K562 (cell line): ENCODE results near the gene SYNJ2. TPM values are rescaled to one million over a fixed set of nuclear protein-coding genes. Genes with fewer than 3 reads are reported as not detected.

Experiments
- ATAC-seq: fragments of 200-7000 bp; cut with Tn5 transposase; 3 replicates; pipeline ENCODE4 v1.9.1; 2020; ENCODE audit warnings: moderate library complexity
- BruUV-seq: library from RNA; stranded (reverse); fragments of 400-500 nt; replicated peaks from 2 replicates; lab custom pipeline; 2021; lab: Mats Ljungman, UMichigan
- CTCF ChIA-PET: fragments of 300-600 bp; formaldehyde crosslinking; extraction: SDS; loops from one replicate; lab custom pipeline; 2021; ENCODE audit warnings: low intra/inter-chr PET ratio; lab: Yijun Ruan, JAX
- POLR2A ChIA-PET: fragments of 300-600, 350-650 bp; sonication (Branson Sonifier 250); formaldehyde crosslinking; extraction: SDS; loops from one replicate; lab custom pipeline; 2021; ENCODE audit warnings: antibody characterized with exemption, inconsistent platforms; lab: Yijun Ruan, JAX
- DNase-seq, 4 experiments: peaks; one replicate each; pipeline versions ENCODE4 v3.0.0 to v3.0.0-alpha.2; 2011 to 2018; ENCODE audit warnings: low spot score in 3 of 4, mixed read lengths in 3 of 4; ENCODE audit errors: extremely low read depth in 1 of 4
- FAIRE-seq: peaks from 2 replicates; lab custom pipeline; 2011; peaks lifted over from hg19 to GRCh38; lab: Jason Lieb, UNC
- H2AFZ ChIP-seq: 2 replicates; pipeline ENCODE4 v1.6.0; 2011; ENCODE audit warnings: low read depth, low read length, control low read depth, inconsistent platforms
- H3K27ac ChIP-seq: fragments of 200-600 bp; 3 replicates; pipeline ENCODE4 v1.8.0; 2011; ENCODE audit warnings: low read depth, mild to moderate bottlenecking, control low read depth, inconsistent platforms, low read length, moderate library complexity, mixed read lengths; ENCODE audit errors: extremely low read depth
- H3K27me3 ChIP-seq, 2 experiments: fragments of 300-600 bp in 1 of 2; 2 replicates in 1 of 2; 3 replicates in 1 of 2; pipeline versions ENCODE4 v1.6.0 to v1.8.0; 2011; ENCODE audit warnings: inconsistent platforms in 2 of 2, low read length in 2 of 2, mild to moderate bottlenecking in 1 of 2, mixed read lengths in 1 of 2, moderate library complexity in 1 of 2; ENCODE audit not compliant: control insufficient read depth in 2 of 2, insufficient read depth in 2 of 2
- H3K36me3 ChIP-seq: fragments of 300-600 bp; 3 replicates; pipeline ENCODE4 v1.8.0; 2011; ENCODE audit warnings: mild to moderate bottlenecking, low read length, inconsistent platforms; ENCODE audit not compliant: control insufficient read depth, insufficient read depth
- H3K4me1 ChIP-seq, 2 experiments: fragments of 200-600 bp in 1 of 2; replicated peaks in 1 of 2; 2 replicates in 1 of 2; 3 replicates in 1 of 2; pipeline versions ENCODE4 v1.5.1 to v1.8.0; 2011; ENCODE audit warnings: inconsistent platforms in 2 of 2, low read length in 2 of 2, mild to moderate bottlenecking in 1 of 2, mixed read lengths in 1 of 2, moderate library complexity in 1 of 2; ENCODE audit not compliant: control insufficient read depth in 2 of 2, insufficient read depth in 2 of 2
- H3K4me2 ChIP-seq: 2 replicates; pipeline ENCODE4 v1.6.1; 2011; ENCODE audit warnings: low read length, control low read depth, inconsistent platforms, mixed read lengths; ENCODE audit not compliant: insufficient read depth
- H3K4me3 ChIP-seq: fragments of 200-600 bp; sonication (generic), shearing (Covaris generic); 2 replicates; pipeline ENCODE4 v1.5.1; 2016; ENCODE audit warnings: control low read depth, inconsistent platforms
- H3K79me2 ChIP-seq: fragments of 200-600 bp; 3 replicates; pipeline ENCODE4 v1.8.0; 2011; ENCODE audit warnings: low read length, inconsistent platforms; ENCODE audit not compliant: control insufficient read depth, insufficient read depth
- H3K9ac ChIP-seq, 2 experiments: 2 replicates each; pipeline versions ENCODE4 v1.6.0 to v1.6.1; 2011; ENCODE audit warnings: low read depth in 2 of 2, low read length in 2 of 2, control low read depth in 1 of 2, inconsistent platforms in 1 of 2, mild to moderate bottlenecking in 1 of 2, mixed read lengths in 1 of 2; ENCODE audit not compliant: insufficient read depth in 1 of 2
- H3K9me1 ChIP-seq: one replicate; pipeline ENCODE4 v1.6.0; 2011; ENCODE audit warnings: inconsistent platforms, mild to moderate bottlenecking, low read length, moderate library complexity; ENCODE audit not compliant: control insufficient read depth, insufficient read depth
- H3K9me3 ChIP-seq: replicated peaks from 2 replicates; pipeline ENCODE4 v1.5.1; 2011; ENCODE audit warnings: low read depth, low read length, inconsistent platforms; ENCODE audit not compliant: control insufficient read depth, insufficient read depth
- H4K20me1 ChIP-seq: replicated peaks from 2 replicates; pipeline ENCODE4 v1.6.1; 2011; ENCODE audit warnings: low read length, inconsistent platforms, mixed read lengths; ENCODE audit not compliant: control insufficient read depth, insufficient read depth
- MECOM ChIP-seq: fragments of 250-450 bp; sonication (Bioruptor Pico); IDR thresholded peaks from 2 replicates; pipeline ENCODE4 v1.8.0; 2022; ENCODE audit warnings: inconsistent platforms
- PTBP1 ChIP-seq: fragments of 200-400 bp; formaldehyde crosslinking; IDR thresholded peaks from 2 replicates; pipeline ENCODE4 v1.6.1; 2017; ENCODE audit warnings: low read depth, low read length
- PTTG1 ChIP-seq: fragments of 450-650 bp; IDR thresholded peaks from 2 replicates; pipeline ENCODE4 v1.6.1; 2016; ENCODE audit warnings: low read depth, mild to moderate bottlenecking, missing genetic modification characterization, missing compliant biosample characterization
- SP2 ChIP-seq: IDR thresholded peaks from 2 replicates; pipeline ENCODE4 v1.6.1; 2011; ENCODE audit warnings: mild to moderate bottlenecking, low read depth, low read length, moderate library complexity; ENCODE audit not compliant: poor library complexity, severe bottlenecking; ENCODE audit errors: extremely low read depth
- STAG1 ChIP-seq: sonication (generic); formaldehyde crosslinking; IDR thresholded peaks from 2 replicates; pipeline ENCODE4 v1.5.0; 2020; ENCODE audit warnings: missing genetic modification reagents, borderline replicate concordance
- ZC3H11A ChIP-seq: IDR thresholded peaks from 2 replicates; pipeline ENCODE4 v1.6.1; 2012; ENCODE audit warnings: low read depth, low read length, improper control_type of control experiment
- ZNF143 ChIP-seq: sonication (generic); formaldehyde crosslinking; IDR thresholded peaks from 2 replicates; pipeline ENCODE4 v1.9.0; 2022; ENCODE audit warnings: mild to moderate bottlenecking, missing genetic modification reagents
- ZNF740 ChIP-seq, 3 experiments: fragments of 200-800 bp in 1 of 3; sonication (Bioruptor generic) in 1 of 3; sonication (generic) in 1 of 3; formaldehyde crosslinking in 1 of 3; IDR thresholded peaks; 2 replicates each; pipeline versions ENCODE4 v1.6.1 to v1.8.0; 2016 to 2022; ENCODE audit warnings: mild to moderate bottlenecking in 2 of 3, missing compliant biosample characterization in 2 of 3, missing genetic modification characterization in 2 of 3, missing genetic modification reagents in 1 of 3
- WGBS: fragments of 100-300 bp; shearing (Covaris generic); methylation state at CpG from one replicate; pipeline ENCODE4 v1.1.6; 2016; ENCODE audit warnings: low coverage, mixed read lengths; ENCODE audit not compliant: insufficient coverage; ENCODE audit errors: missing lambda C conversion rate; 5-methylcytosine and 5-hydroxymethylcytosine counted together
- in situ Hi-C: fragments of 300-500 bp; cut with MboI; formaldehyde crosslinking; loops from 4 replicates; pipeline ENCODE4 v1.15.0; 2018; ENCODE audit warnings: inconsistent platforms, mixed read lengths
- intact Hi-C: fragments of 100-400 bp; cut with micrococcal nuclease; formaldehyde crosslinking; loops from 2 replicates; pipeline ENCODE4 v1.14.2; 2022
- polyA plus RNA-seq, 8 experiments: library from polyadenylated mRNA; depleted of rRNA in 4 of 8; stranded (reverse) in 5 of 8; unstranded in 3 of 8; fragments of >200 nt; fragmentation: Nextera tagmentation in 2 of 8; fragmentation: Illumina TruSeq in 1 of 8; extraction: Ambion mirVana in 2 of 8; extraction: Trizol in 1 of 8; gene quantifications; 2 replicates each; pipeline versions ENCODE4 v1.2.1 to v1.2.3, GENCODE V29; 2011 to 2014; ENCODE audit warnings: inconsistent platforms in 1 of 8, missing spikeins in 1 of 8
- total RNA-seq, 7 experiments: library from RNA; depleted of rRNA in 6 of 7; stranded (reverse); fragments of >200 nt in 6 of 7; fragmentation: Illumina TruSeq in 2 of 7; extraction: Trizol in 2 of 7; gene quantifications; 2 replicates each; pipeline versions ENCODE4 v1.2.1 to v1.2.3, GENCODE V29; 2011 to 2021; ENCODE audit warnings: low replicate concordance in 1 of 7

The SYNJ2 gene
- total and polyA plus RNA-seq, 9 of the 15 experiments (the other 6 are each of a cell fraction or from before 2014, with no cell fraction given) = 3.0 to 27.7 (median 17.8) TPM

DNA sequence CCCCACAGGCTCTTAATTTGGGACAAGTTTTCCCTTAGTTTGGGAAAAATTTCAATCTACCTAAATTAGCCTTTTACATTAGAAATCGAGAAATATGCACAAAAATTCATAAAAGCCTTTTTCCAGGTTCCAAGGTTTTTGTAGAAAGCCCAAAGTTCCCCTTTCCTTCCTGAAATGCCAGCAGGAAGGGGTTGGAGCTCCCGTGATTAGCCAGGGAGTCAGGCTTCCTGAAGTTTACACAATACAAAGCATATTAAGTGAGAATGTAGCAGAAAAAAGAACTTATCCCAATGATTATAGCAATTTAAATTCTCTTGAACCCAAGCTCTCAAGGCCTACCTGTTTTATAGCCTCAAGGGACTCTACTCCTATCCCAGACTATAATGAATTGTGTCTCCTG, 39.1 kb downstream of the SYNJ2 start:
- H3K4me3 ChIP-seq = no peak overlapping the region
- H3K4me2 ChIP-seq = no peak overlapping the region
- ChIA-PET POLR2A (interaction anchor here (1.3 kb wide), 1 partner anchor 28 kb away, joined by 4 read pairs; no protein-coding TSS in a partner anchor), CTCF (no interaction called here)
- intact Hi-C loops = no loop called here
- no peak overlapping the region for H3K9ac ChIP-seq
- in situ Hi-C loops = no loop called here
- WGBS = 53% methylated on average over 2 of the region's 2 CpGs
- ATAC-seq (no peak), FAIRE-seq (no peak), DNase-seq (no peak)
- H3K36me3 ChIP-seq = peaks cover 22% of the 10 kb centered on the region; the same call in 2 of the 3 replicates
- no peaks in the 10 kb centered on the region for H3K9me3 ChIP-seq
- H3K27ac ChIP-seq = no peak overlapping the region
- H3K4me1 ChIP-seq = peaks cover 10 to 17% of the 10 kb centered on the region in 2 experiments; a peak in 4 of 5 replicates
- H3K79me2 ChIP-seq = no peaks in the 10 kb centered on the region; the same call in 2 of the 3 replicates
- H2AFZ ChIP-seq = no peak overlapping the region
- peaks cover 9% of the 10 kb centered on the region; the same call in 1 of the 2 replicates for H4K20me1 ChIP-seq
- peaks cover 4% of the 10 kb centered on the region for H3K9me1 ChIP-seq
- no peak for TF ChIP-seq STAG1
- TF ChIP-seq ZNF740 (CRISPR knock-in tag; IDR thresholded peaks at IDR 0.05) = no peak
- no peak for TF ChIP-seq ZNF740 (tag; IDR thresholded peaks at IDR 0.05)
- no peak for TF ChIP-seq SP2
- no peak for TF ChIP-seq MECOM
- TF ChIP-seq PTBP1 = no peak
- no peak for TF ChIP-seq PTTG1 (tag)
- TF ChIP-seq ZC3H11A = no peak
- TF ChIP-seq ZNF143 = no peak
- H3K27me3 ChIP-seq = no peaks in the 10 kb centered on the region
- BruUV-seq = no TSS peak
